Stromal cell of bone marrow (primary cell): ENCODE results near the gene SLC25A17.
A peak's percentile ranks its signal among the peaks of the same experiment; 100 is the strongest.
"Not testable (repeated sequence)": the region's sequence is repeated elsewhere in the genome, so short reads cannot be mapped to it uniquely, and the experiment has no call there.

ENCODE experiments used
- DNase-seq: peaks from one replicate; pipeline ENCODE4 v3.0.0-alpha.2; 2012; ENCODE audit warnings: low read depth

The SLC25A17 gene, protein sequence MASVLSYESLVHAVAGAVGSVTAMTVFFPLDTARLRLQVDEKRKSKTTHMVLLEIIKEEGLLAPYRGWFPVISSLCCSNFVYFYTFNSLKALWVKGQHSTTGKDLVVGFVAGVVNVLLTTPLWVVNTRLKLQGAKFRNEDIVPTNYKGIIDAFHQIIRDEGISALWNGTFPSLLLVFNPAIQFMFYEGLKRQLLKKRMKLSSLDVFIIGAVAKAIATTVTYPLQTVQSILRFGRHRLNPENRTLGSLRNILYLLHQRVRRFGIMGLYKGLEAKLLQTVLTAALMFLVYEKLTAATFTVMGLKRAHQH

DNA sequence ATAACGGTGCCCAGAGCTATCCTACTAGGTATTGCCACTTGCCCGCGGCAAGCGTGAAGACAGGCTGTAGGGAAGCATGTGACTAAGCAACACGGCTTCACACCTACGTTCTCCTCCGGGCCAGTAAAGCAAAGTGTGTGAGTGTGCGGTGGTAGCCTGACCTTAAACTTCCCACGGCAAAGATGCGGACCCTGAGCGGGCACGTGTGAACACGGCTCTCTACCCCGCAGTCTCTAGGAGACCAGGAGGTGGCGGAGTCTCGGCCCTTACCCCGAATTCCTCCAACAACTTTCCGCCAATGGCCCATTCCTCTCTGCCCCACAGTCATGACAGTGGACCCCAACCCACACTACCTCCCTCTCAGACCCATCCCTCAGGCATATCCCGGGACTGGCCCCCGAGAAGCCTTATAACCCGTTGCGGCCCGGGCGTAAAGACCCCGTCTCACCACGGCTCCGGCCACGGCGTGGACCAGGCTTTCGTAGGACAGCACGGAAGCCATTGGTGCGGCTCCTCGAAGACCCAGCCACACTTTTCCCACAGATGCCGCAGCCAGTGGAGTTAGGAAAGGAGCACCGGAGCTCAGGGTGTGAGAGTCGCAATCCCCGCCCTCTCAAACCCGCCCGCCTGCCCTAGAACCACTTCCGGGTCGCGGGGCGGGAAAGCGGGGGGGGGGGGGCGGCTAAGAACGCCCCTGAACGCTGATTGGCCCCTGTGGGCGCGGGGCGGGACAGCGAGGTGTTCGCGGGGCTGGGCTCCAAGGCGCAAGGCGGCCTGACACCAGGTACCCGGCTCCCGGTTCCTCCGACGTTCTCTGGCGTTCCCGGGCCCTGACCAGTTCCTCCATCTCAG lies at the start of gene SLC25A17:
SLC25A17 (minus strand) TSS at position 600 of the 852 bp plus-strand sequence; CDS start at position 502, 98 bp downstream.
- DNase-seq = peak; percentile 65

DNA sequence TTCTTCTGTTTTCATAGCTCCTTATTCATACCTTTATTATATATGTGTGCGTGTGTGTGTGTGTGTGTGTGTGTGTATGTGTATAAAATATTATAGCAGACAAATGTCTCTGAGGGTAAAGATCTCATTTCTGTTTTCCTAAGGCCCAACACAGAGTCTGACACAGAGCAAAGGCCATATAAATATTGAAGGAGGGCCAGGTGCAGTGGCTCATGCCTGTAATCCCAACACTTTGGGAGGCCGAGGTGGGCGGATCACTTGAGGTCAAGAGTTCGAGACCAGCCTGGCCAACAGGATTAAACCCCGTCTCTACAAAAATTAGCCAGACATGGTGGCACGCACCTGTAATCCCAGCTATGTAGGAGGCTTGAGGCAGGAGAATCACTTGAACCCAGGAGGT lies 49.2 kb upstream of the SLC25A17 start:
- DNase-seq = not testable (repeated sequence)

DNA sequence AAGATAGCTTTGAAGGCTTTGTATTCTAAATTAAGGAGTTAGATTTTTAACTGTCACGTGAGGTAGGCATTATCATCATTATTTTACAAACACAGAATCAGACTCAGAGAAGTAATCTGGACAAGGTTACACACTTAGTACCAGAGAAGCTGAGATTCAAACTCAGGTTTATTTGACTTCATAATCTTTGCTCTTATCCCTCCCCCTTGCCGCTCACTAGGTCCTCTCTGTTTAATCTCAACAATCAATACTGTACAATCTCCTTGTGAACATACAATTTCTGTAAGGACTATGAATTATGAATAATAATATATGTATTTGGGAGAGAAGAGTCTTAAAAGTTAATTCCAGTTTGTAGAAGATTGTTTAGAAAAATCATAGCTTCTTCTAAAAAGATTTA lies 48.0 kb upstream of the SLC25A17 start:
- no peak for DNase-seq

DNA sequence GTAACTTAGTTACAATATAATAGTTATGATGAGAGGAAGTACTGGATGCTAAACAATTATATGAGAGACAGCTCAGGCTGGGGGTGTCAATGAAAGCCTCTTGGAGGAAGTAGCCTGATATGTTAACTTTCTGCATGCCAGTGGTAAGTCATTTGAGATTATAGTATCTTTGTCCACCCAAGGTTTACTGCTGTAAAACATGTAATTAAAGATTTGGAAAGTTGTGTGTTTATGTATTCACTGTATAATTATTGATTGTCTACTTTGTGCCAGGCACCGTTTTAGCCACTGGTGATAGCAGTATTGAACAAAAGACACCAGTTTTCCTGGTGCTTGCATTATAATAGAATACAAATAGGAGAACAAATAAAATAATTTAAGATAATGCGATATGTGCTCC lies 43.4 kb upstream of the SLC25A17 start:
- DNase-seq = no peak

DNA sequence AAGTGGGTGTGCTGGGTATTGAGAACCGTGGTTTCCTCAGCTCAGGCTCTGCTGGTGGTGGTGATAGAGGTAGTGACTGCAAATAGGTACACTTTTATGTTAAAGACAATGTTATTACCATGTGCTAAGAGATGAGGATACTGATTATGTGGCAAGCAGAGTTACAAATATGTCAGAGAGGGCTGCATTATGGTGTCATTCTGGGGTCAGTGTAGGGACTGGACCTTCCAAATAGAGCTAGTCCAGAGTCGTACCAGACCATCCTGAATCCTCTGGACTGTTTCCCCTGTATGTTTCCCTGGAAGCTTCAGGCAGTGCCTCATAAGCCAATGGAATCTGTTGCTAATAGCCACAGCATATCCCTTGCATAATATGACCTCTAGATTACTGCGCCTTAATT lies 42.9 kb upstream of the SLC25A17 start, which contains the start of gene DNAJB7:
DNAJB7 (minus strand) TSS at position 101 of the 400 bp plus-strand sequence. CDS start 119 bp downstream, outside the sequence.
- DNase-seq = no peak

- DNase-seq = no peak
Measured at GRCh38 chr22:40857309-40857855, 38.2 kb upstream of the SLC25A17 start.

DNA sequence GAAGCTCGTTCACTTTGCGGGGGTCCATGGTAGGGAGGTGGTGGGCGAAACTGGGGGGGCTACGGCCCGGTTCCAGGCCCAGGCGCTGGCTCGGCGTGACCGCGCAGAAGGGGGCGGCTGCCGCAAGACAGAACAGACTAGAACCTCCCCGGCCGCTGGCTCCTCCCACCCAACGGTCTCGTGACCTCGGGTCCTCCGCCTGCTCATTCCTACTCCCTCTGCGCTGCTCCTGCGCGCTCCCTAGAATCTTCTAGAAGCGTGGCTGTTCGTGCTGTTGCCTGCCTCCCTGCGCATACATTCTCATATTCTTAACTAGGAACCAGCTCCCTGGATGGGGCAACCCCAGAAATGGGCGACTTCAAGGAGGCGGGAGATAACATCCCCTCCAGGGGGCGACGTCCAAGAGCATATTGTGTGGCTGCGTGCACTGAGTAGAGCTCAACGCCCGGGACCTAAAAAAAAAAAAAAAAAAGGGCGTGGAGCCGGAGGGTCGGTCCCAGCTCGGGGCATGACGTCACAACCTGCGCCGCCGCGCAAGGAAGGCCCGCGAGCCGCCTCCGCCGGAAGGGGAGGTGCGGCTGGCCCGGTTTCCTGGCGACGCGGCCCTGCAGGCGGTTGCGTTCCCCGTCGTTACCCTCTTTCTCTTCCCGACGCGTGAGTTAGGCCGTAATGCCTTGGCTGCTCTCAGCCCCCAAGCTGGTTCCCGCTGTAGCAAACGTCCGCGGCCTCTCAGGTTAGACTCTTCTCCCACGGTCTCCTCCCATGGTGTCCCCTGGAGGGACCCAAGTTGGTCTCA lies 37.6 kb upstream of the SLC25A17 start, which contains the start of the genes ST13 and XPNPEP3:
ST13 (minus strand) TSS at position 127 of the 796 bp plus-strand sequence; CDS start at position 28, 99 bp downstream.
XPNPEP3 (plus strand) TSS at position 636 of the 796 bp plus-strand sequence; CDS start at position 670, 34 bp downstream.
- DNase-seq = peak; percentile 94

GRCh38 chr22:40855979-40856512 lies 36.9 kb upstream of the SLC25A17 start:
- DNase-seq = no peak

DNA sequence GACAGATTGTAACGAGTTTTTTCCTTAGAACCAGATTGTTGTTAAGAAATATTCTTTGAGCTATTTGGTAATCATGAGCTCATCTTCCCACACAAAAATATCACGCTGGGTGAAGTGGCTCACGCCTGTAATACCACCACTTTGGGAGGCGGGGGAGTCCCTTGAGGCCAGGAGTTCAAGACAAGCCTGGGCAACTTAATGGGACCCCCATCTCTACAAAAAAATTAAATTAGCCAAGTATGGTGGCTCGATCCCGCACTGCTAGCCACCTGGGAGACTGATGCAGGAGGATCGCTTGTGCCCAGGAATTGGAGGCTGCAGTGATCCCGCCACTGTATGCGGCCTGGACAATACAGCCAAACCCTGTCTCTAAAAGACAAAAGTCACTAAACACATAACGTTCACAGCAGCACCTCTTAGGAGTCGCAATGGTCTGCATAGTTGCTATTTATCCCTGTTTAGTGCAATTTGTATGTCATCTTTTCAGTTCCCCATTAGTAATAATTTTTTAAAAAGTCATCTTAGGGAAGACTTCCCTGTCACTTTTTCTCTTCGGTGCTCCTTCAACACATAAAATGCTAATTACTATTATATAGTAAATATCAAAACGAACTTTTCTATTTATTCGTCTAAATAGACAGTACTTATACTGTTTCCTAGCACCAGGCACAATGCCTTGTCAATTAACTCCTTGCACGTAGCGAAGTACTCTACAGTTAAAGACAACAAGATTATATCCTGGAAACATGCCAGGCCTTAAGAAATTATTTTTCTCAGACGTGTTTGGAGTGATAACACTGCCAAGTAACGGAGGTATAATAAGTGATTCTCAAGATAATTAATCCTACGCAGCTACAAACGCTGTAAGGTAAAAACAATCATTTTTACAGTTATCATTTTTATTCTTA lies 36.2 kb upstream of the SLC25A17 start:
- DNase-seq = peak; percentile 28

DNA sequence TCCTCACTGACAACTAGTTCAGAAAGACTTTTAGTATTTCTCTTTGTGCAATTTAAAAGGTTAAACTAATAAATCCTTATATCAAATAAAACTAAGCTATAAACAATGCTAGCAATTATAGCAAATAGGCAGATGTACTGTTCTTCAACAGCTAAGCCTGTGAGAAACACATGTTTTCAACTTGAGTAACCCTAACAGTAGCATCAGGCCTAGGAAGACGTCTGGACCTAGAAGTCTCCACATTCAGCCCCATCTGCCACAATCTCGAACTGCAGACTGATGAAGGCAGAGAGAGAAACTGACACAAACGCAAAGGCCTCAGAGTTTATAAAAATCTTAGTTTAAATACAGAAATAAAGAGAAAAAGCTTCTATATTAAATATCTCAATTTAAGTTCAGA lies 34.8 kb upstream of the SLC25A17 start:
- no peak for DNase-seq

- no peak for DNase-seq
Measured at GRCh38 chr22:40853333-40853732, 34.2 kb upstream of the SLC25A17 start.

- not testable (repeated sequence) for DNase-seq
Measured at GRCh38 chr22:40845816-40846215, 26.7 kb upstream of the SLC25A17 start.

- DNase-seq = no peak
Measured at GRCh38 chr22:40844951-40845350, 25.8 kb upstream of the SLC25A17 start.

DNA sequence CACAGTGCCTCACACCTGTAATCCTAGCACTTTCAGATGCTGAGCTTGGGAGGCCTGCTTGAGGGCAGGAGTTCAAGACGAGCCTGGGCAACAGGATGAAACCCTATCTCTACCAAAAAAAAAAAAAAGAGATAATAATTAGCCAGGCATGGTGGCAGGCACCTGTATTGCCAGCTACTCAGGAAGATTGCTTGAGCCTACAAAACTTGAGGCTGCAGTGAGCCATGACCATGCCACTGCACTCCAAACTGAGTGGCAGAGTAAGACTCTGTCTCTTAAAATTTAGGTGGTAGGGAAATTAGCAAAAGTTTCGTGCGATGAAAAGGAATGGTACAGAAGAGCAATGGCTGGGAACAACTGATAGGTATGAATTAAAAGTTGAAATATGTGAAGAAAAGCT lies 19.3 kb upstream of the SLC25A17 start:
- DNase-seq = no peak

DNA sequence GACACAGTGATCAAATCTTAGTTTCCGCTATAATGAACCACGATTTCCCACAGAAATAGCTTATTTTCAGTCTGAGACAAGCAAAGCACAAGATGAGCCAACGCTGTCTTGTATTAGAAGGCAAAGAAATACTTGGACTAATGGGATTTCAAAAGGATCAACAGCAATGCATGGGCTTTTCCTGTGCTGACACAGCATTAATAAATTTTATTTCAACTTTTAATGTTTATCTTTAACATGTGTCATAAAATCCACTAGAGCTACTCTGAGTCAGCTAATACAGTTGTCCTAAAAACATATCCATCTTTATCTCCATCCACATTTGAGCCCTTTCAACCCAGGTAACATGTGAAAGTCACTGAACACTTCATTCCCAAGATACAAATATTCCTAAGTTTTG lies 15.5 kb upstream of the SLC25A17 start:
- DNase-seq = no peak

GRCh38 chr22:40829131-40829530 lies 10.0 kb upstream of the SLC25A17 start:
- no peak for DNase-seq

GRCh38 chr22:40826984-40827741 lies 8.0 kb upstream of the SLC25A17 start:
- DNase-seq = no peak

GRCh38 chr22:40826292-40826691 lies 7.1 kb upstream of the SLC25A17 start:
- DNase-seq = not testable (repeated sequence)

DNA sequence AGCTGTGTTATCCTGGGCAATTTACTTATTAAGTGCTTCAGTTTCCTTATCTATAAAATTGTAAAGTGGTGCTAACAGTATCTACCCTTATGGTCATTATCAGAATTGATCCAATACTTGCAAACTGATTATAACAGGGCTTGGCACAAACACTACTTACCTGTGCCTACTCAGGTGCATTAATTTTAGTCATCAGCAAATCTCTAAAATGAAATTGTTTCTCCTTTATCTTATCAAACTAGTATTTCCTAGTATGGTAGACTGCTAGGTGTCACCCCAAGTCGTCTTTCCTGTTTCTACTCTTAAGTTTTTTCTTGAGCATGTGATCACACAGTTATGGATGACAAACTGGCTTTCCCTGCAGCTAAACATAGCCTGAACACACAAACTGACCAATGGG lies 4.3 kb upstream of the SLC25A17 start:
- DNase-seq = no peak
